M059J (cell line): Measurements from ENCODE around the gene COL5A2. TPM values are rescaled to one million over a fixed set of nuclear protein-coding genes. Genes with fewer than 3 reads are reported as not detected.

Experiments
- DNase-seq: peaks from one replicate; pipeline ENCODE4 v3.0.0-alpha.2; 2012; ENCODE audit warnings: low read depth
- total RNA-seq: library from RNA; depleted of rRNA; stranded (reverse); fragments of >200 nt; shearing (Covaris generic); gene quantifications from 2 replicates; pipeline ENCODE4 v1.2.3, GENCODE V29; 2014

The COL5A2 gene
- total RNA-seq, 1 experiment from 2014 or later, result 221 TPM

DNA sequence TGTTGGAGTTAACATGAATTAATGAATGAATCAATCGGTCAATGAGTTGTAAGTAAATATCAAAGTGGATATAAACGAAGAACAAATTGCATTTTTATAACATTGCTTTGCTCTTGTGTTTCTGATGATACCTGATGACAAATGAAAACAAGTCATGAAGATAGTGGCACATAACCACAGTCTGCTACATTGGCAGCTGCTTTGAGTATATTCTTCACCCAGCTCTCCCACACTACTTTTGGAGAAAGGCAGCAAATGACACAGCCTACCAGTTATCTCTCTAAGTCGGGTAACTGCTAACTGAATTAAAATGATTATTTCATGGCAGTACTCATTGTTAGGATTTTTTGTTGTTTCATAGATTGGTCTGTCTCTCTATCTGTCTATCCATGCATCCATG is 76.8 kb downstream of the COL5A2 start:
- no peak for DNase-seq

- no peak for DNase-seq
These were observed 81.6 kb downstream of the COL5A2 start for GRCh38 chr2:189097934-189098333.

- peak; percentile 93 for DNase-seq
These were observed 82.7 kb downstream of the COL5A2 start for GRCh38 chr2:189096769-189097447.

DNA sequence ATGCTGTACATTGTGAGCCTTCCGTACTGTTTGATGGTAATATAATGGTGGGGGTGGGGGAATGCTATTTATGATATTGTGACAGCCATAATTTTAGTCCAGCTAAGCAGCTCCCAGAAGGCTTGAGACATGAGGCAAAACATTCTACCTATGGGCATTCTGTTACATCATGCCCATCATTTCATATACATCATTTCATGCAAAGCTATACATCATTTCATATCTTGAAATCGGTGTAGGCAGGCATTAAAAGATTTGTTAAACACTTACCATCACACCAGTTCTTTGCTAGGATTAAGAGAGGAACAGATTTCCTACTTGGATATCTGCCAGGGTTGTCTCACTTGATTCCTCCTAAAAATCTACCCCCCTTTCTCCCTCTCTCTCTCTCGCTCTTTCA is 84.5 kb downstream of the COL5A2 start:
- no peak for DNase-seq

- DNase-seq, result no peak
These were observed 86.6 kb downstream of the COL5A2 start for GRCh38 chr2:189092936-189093335.

DNA sequence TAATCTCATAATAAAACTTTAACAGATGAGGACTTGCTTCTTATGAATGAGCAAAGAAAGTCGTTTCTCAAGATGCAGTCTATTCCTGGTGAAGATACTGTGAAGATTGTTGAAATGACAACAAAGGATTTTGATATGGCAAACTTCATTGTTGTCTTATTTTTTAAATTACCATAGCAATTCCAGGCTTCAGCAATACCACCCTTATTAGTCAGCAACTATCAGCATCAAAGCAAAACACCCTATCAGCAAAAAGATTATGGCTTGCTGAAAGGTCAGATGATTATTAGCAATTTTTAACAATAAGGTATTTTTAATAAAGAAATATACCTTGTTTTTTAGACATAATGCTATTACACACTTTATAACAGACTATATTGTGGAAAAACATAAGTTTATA is 88.3 kb downstream of the COL5A2 start:
- DNase-seq, result peak; percentile 21

- no peak for DNase-seq
These were observed 90.9 kb downstream of the COL5A2 start for GRCh38 chr2:189088591-189089205.

- peak; percentile 54 for DNase-seq
These were observed 92.9 kb downstream of the COL5A2 start for GRCh38 chr2:189086710-189087109.

DNA sequence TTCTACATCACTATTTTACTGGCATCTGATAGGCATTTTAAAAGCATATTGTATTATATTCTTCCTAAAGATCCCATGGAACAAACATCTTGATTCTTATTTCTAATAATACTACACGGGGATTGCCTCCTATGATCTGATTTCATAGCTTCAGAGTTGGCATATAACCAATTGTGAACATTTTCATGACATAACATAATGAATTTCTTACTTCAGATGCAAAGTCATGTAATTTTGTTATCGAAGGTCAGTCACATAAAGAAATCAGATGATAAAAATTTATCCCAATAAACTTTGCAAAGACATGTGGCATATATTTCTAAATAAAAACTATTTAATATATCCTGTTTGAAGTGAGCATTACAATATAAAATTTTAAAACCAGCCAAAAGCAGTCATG is 93.3 kb downstream of the COL5A2 start:
- DNase-seq, result no peak

DNA sequence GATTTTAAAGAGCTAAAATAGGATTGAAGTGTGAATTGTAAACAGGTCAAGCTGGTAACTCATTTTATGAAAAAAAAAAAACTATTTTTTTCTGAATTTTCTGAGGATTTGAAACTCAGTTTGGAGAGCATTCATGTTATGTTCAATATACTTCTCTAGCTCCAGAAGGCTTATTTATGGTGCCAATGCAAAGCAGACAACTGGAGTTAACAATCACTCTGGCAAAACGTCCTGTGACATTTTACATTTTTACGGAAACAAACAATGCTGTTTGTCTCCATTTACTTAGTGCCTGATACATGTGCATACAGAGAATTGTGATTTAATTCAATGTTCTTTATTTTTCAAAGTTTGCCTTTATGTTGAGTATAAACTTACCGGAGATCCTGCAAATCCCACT is 96.0 kb downstream of the COL5A2 start:
- DNase-seq, result no peak

DNA sequence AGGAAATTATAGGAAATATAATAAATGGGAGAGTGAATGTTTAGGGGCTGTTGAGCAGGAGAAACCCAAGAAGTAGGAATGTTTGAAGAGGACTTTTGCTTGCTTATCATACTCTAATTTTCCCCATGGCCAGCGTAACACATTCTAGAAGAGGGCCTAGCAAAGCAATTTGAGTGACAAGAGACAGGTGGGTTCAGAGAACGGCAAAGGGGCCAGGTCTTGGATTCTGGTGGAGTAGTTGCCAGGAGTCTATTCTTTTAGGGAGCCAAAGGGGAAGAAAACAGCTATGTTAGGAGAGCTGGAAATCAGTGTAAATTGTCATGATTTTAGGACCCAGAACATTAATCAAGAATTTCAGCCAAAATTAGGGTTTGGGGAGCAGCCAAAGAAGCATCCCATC is 96.5 kb downstream of the COL5A2 start:
- DNase-seq, result no peak

DNA sequence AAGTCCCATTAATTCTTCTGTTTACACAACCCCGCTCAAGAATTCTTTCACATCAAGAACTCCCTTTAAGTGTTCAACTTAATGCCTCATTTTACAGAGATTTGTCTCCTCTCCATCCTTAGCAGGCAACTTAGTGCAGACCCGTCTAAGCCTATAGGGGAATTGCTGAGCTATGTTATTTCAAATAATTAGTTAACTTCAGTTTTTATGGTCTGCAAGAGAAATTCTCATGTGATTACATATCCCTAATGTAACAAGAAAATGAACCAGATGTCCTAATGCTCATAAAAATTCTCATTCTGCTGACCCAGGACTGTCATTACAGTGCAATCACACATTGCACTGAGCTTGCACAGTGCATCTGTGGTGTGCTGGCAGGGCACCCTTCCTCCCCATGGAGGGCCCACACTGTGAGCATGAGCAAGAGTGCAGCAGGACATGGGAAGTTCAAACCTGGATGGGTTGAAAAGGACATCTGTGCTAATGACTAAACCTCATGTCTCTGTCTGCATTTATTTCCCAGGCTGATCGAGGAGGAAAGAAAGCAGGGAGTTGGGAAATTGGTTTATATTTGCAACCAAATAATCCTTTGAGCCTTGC is 97.1 kb downstream of the COL5A2 start:
- DNase-seq, result no peak

DNA sequence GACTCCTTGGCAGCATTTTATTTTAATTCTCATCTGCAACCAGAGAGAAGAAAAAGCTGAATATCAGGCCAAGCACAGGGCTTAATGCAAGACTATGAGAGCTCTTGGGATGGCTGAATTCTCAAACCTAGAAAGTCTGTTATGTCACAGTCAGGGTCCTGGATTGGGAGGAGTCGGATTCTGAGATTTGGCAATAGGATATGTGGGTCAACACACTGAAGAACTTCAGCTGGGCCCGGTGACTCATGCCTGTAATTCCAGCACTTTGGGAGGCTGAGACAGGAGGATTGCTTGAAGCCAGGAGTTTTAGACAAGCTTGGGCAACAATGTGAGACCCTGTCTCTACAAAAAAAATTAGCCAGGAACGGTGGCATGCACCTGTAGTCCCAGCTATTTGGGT is 103.0 kb downstream of the COL5A2 start:
- peak; percentile 42 for DNase-seq

DNA sequence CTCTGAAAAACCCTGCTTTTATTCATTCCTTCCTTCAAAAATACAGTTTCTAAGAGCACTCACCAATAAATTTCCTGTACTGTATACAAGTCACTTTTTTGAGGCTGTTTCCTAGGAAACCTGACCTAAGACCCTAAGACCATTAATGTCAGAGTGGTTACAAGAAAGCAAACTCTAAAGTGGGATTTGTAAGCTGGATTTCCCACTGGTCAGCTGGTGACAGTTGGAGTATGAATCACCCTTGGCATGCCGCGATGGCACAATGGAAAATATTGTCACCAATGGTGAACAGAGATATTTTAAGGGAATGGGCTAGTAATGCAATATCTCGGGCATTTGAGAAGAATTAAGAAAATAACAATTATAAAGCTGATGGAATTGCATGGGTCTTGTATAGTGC is 103.4 kb downstream of the COL5A2 start:
- DNase-seq, result peak; percentile 21

GRCh38 chr2:189074506-189074905 is 105.1 kb downstream of the COL5A2 start:
- DNase-seq, result no peak

GRCh38 chr2:189072036-189072435 is 107.5 kb downstream of the COL5A2 start:
- no peak for DNase-seq

DNA sequence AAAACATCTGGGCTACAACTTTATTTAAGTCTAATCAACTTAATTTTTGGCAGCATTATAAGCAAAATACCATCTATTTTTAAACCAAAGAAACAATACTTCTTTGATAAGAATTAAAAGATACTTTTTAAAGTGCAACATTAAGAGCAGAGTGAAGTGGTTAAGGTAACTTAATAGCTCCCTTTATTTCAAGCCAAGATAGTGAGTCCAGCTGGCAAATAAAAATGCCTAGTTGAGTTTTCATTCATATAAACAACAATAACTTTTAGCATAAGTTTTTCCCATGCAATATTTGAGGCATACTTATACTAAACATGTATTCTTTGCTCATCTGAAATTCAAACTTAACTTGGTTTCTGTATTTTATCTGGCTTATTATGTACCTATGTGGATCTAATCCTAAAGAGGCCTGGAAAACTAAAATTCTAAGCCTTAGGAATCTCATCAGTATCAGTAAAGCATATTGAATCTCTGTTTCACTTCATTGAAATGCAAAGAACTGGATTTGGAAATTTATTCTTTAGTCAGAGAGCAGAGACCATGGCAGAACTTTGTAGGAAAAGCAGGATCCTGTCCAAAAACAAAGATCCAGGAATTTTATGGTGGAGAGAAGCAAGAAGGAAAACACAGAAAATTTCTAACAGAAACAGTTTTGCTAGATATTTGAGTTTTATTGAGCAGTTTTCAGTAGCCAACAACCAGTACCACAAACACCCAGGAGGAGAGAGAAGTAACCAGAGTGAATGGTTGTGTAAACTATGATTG is 109.5 kb downstream of the COL5A2 start:
- DNase-seq, result no peak

DNA sequence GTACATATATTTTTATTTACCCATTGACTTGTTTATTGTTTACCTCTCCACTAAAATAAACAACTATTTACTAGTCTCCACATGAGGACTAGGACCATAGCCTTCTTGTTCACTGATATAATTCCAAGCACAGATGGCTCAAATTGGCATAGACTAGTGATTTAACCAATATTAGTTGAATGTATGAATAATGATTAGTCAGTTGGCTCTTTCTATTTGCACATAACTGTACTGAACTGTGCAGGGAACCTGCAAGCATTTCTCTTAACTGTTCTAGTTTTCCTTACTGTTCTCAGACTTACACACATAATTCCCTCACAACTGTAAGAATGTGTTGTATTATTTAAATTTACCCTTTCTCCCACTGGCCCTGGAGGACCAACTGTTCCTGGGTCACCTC is 113.5 kb downstream of the COL5A2 start:
- no peak for DNase-seq

DNA sequence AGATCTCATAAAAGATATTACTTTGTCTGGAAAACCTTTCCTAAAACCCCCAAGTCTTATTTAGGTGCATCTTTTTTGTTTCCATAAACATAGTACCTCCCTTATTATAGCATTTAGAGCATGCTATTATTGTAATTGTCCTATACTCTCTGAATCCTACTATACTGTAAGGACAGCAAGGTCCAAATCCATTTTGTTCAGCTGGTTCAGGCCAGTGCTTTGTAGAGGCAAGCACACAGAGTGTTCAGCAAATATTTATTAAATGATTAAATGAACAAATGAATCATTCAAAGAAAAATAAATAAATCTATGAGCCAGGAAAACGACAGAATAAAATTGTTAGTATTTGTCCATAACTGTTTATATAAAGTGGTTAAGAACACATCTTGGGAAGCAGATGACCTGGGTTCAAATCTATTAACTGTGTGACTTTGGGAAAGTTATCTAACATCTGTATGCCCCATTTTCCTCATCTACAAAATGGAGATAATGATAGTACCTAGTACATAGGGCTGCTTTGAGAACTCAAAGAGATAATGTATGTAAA is 119.4 kb downstream of the COL5A2 start:
- DNase-seq, result peak; percentile 41

- DNase-seq, result no peak
These were observed 122.2 kb downstream of the COL5A2 start for GRCh38 chr2:189057316-189057715.

GRCh38 chr2:189056200-189057106 is 123.1 kb downstream of the COL5A2 start:
- DNase-seq, result peak; percentile 7
